ENCODE measurements around the gene RAD51B.

Gene RAD51B

DNA sequence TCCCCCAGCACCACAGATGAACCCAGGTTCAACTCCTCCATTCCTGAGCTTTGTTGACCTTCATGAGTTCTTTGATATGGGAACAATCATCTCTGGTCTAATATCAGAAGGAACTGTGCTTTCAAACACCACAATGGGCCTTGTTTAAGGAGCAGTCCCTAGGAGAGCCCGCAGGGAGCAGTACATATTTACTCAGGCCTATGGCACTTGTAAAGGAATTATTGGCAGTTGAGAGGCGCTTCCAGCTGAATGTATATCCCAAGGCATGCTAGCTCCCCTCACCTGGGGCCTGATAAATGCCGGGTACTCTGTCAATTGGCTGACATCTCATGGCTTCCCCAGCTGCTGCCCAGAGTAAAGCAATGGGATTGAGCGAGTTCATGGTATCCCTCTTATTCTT is 897.1 kb downstream of the RAD51B start:
- DNase-seq: no peak
- intact Hi-C loops (cut with DNase I): no loop called here

DNA sequence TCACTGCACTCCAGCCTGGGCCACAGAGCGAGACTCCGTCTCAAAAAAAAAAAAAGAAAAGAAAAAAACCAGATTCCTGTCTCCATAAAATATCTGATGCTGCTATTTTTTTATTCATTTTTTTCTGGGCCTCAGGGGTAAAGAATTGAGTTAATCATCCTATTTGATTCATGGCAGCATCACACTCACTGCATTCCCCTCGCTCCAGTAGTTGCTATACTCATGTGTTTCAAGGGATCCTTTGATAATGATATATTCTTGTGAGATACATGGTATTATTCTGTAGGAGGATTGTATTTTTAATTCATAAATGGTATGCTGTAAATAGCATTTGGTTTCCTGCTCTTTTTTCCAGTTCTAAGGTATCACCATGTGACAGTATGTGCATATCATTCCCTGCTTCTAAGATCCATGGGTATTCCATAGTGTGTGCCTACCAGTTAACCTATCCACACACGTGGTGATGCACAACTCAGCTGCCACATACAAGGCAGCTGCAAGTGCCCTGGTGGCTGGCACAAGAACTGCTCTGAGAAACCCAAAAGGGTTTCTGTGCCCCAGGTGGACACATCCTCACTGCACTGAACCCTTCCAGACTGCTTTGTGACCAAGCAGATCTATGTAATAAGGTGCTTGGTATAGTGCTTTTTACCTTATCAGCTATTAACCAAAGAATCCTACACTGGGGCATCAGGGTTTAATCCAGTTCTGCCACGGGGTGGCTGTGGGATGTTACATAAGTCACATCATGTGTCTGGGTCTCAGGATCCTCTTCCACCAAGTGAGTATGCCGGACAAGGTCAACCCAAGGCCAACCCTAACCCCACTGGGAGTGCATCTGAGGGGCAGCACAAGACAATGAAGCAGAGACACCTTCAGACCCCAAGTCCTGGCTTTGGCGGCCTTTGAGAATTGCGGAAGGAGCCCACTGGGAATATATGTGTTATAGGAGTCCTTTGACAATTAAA is 898.7 kb downstream of the RAD51B start:
- intact Hi-C loops (cut with DNase I): no loop called here
- no peak for DNase-seq

DNA sequence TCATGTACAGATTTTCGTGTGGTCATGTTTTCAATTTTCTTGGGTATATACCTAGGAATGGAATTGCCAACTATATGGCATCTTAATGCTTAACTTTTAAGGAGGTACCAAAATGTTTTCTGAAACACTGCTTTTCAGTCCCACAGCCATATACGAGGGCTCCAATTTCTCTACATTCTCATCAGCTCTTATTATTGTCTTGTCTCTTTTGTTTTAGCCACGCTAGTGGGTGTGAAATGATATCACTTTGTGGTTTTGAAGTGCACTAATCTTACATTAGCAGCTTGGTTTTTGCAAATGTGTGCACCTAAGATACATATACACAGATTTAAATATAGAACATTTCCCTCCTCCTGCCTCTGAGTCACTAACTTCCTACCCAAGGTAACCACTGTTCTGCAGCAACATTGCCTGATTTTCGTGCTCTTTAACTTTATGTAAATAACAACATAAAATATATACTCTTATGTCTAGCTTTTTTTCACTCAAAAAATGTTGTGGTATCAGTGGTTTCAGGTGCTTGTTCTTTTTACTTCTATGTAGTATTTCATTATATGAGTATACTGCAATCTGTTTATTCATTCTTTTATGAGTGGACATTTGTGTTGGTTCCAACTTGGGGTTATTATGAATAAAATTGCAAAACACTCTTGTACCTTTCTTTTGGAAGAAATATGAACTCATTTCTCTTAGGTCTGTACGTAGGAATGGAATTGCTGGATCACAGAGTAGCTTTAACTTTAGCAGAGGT is 900.2 kb downstream of the RAD51B start:
- intact Hi-C loops (cut with DNase I): no loop called here
- no peak for DNase-seq

DNA sequence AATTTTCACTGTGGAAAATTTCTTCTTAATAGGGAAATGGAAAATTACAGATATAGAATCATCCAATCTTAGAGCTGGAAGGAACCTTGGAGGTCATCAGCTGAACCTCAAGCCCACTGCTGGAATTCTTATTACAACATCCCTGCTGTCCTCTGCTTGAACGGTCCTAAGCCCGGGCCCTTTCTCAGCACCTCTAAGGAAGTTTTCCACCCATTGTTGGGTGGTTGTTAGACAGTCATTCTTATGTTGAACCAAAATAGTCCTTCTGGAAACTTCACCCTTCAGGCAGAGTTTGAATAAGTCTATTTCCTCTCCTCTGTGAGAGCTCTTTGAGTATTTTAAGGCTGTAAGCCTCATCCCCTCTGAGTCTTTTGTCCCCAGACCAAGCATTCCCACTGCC is 902.6 kb downstream of the RAD51B start:
- no peak for DNase-seq
- intact Hi-C loops (cut with DNase I): no loop called here

DNA sequence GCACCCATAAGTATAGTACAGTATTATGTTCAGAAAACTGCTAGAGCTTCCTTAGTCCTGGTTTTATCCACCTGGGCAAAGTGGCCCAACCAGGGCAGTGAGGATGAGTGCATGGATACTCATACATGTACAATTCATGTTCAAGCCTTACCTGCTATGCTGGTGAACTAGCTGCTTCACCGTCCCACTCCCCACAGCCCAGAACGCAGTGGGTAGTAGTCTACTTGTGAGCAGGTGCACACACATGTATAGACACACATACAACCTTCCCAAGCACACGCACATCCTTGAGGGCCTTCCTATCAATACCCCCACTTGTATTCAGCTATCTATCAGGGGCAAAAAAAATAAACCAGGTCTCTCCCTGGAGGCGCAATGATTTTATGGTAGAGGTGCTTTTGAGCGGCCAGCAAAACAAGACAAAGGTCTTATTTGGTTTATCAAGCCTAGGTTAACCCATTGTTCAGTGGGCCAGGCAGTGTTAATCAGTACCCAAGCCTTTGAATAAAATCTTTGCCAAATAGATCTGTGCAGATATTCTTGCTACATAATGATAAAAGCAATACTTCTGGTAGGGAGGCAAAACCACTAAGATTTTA is 903.5 kb downstream of the RAD51B start:
- intact Hi-C loops (cut with DNase I): no loop called here

DNA sequence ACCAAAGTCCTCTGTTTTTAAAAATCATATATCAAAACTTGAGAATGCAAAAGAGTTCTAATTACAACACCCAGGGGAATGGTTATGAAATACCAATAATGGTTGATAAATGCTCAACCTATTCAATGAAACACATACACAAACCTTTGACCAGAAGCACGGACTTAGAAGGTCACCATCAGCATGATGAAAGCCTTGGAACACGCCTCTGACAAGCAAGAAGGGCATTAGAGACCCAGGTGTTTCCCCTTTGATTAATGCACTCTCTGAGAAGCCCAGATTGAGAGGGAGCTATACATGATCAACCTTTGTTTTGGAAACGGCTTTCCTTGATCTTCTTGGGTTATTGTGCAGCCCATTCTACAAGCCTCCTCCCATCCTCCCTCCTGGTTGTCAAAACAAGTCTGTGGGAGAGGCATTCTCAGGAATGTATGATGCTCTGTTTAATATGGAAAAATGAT is 904.3 kb downstream of the RAD51B start:
- intact Hi-C loops (cut with DNase I): no loop called here
- DNase-seq: no peak

More for the DNA sequence above, 903.5 kb downstream of the RAD51B start:
- DNase-seq: no peak

DNA sequence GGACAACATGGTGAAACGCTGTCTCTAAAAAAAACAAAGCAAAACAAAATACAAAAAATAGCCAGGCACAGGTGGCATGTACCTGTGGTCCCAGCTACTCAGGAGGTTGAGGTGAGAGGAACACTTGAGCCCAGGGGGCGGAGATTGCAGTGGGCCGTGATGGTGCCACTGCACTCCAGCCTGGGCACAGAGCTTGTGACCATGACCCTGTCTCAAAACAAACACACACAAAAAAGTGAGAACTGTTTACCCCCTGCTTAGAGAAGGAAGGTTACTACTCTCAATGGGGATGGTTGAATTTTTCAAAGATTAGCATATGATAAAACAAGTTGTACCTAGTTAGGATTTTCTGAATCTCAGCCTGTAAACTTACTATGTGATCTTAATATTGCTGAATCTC is 905.3 kb downstream of the RAD51B start:
- intact Hi-C loops (cut with DNase I): no loop called here
- DNase-seq: no peak

DNA sequence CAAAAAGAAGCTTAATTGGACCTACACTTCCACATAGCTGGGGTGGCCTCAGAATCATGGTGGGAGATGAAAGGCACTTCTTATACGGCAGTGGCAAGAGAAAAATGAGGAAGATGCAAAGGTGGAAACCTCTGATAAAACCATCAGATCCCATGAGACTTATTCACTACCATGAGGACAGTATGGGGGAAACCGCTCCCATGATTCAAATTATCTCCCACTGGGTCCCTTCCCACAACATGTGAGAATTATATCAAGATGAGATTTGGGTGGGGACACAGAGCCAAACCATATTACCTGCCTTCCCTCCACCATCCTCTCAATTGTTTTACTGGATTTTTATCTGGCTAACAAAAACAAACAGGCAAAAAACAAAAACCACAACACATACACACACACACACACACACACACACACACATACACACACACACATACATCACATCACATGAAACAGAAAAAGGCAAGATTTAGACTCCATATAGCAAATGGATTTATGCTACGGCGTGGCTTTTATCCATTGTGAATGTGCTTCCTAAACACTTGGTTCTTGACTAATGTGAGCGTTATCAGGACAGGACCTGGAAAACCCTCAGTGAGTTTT is 906.6 kb downstream of the RAD51B start:
- DNase-seq: no peak
- intact Hi-C loops (cut with DNase I): no loop called here

DNA sequence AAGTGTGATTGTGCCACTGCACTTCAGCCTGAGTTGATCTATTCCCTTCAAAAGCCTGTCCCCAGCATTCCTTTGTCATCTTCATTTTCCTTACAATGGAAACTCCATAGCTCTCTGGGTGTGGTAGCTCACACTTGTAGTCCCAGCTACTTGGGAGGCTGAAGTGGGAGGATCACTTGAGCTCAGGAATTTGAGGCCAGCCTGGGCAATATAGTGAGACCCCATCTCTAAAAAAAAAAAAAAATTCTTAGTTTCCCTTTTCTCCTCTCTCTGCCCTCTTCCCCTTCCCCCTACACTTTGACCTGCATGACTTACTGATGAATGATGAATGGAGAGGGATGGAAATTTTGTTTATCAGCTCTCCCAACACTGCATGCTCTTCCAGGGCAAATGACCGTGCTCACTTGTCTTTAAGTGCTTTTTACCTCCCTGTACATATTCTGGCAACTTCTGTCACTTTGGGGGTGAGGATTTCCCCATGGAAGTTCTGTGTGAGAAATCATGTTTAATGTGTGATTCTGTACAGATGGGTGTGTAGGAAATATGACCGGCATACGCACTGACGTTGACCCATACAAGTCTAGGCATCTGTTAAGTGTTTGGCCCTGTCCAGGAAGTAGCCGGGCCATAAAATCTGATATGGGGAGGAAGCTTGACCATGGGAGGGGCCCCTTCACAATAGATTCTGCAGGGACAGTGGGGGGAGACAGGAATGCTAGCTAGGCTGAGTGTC is 907.9 kb downstream of the RAD51B start:
- intact Hi-C loops (cut with DNase I): no loop called here
- no peak for DNase-seq

DNA sequence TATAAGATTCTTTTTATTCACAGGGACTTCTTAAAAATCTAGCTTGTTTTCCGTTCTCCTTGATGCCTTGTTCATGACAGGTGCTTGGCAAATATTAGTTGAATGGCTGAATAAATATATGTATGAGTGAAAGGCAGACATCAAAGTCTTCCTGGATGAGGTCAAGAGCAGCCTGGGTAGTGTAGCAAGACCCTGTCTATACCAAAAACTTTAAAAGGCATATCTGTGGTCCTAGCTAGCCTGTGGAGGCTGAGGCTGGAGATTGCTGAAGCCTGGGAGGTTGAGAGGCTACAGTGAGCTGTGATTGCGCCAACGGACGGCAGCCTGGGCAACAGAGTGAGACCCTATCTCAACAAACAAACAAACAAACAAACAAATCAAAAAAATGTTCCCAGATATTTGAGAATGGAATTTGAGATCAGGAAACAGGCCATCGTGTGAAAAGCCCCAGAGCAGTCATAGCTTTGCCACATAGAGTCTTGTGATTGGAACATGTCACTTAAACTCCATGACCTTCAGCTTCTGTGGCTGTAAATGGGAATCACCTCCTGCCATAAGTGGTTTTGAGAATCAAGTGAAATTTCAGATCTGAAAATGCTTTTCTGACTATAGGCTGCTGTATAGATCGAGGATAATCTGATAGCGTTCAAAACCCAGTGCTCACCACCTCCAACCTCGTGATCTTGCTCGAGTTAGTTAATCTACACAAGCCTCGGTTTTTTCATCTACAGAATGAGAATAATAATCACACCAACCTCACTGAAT is 908.9 kb downstream of the RAD51B start:
- intact Hi-C loops (cut with DNase I): no loop called here
- DNase-seq: no peak

DNA sequence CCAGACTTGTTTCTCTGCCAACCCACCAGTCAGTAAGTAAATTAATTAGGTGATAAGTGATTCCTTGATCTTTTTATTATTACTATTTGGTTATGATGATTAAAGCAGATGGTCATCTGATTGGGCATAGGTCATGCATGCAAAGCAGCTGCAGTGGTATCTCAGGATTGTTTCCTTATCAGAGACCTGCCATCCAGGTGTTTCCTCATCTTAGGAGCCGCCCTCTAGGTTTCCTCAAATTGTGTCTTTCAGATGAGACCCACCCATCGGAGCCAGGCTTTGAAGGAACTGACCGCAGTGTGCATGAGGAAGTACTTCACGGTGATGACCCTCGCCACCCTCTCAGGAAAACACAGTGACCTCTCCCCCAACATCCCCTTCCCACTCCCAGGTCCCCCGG is 910.0 kb downstream of the RAD51B start:
- intact Hi-C loops (cut with DNase I): no loop called here
- no peak for DNase-seq

DNA sequence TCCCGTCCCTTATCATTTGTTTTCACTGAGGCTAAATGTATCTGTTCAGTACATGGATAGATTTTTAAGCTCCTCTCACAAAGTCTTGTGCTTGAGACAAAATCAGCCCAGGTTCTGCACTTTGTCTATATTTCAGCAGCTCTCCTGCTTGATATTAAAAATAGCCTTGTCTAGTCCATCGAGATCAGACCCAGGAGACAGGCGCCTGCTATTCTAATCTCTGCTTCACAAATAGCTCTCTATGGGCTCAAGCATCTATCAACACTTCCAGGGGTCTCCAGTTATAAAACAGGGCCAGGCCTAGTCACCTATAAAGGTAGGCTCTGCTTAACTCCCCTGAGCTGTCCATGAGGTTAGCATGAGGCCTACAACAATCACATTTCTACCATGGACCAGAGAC is 910.8 kb downstream of the RAD51B start:
- DNase-seq: no peak
- intact Hi-C loops (cut with DNase I): loop anchor here (5.0 kb wide), 1 partner anchor 123 kb away; no protein-coding TSS in a partner anchor

DNA sequence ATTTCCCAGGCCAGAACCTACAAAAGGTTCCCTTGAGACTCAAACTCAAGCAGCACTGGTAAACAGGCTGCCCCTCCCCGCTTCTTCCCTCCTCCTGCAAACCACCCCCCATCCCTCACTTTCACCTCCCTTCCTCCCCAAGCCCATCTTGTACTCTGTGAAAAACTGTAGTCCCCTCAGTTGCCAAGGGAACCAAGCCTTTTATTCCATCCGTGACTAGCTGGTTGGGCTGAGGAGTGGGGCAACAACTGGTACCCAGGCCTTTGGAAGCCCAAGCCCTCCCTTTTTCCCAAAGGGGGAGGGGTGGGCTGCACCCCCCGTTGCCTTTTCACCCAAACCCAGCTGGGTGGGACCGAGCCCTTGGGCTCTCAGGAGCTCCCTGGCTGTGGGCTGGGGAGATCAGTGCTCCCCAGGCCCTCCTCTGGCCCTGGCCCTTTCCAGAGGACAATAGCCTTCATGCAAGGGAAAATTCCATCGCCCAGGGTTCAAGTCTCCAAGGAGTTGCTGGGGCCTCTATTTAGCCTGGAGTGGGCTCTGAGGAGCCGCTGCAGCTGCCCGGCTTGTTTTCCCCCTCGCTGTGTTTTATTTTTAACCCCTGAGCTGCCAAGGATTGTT is 911.3 kb downstream of the RAD51B start:
- intact Hi-C loops (cut with DNase I): loop anchor here (5.0 kb wide), 1 partner anchor 124 kb away; no protein-coding TSS in a partner anchor
- peak in 30 of 42 donors; percentile 3 to 73 (median 34) for DNase-seq

DNA sequence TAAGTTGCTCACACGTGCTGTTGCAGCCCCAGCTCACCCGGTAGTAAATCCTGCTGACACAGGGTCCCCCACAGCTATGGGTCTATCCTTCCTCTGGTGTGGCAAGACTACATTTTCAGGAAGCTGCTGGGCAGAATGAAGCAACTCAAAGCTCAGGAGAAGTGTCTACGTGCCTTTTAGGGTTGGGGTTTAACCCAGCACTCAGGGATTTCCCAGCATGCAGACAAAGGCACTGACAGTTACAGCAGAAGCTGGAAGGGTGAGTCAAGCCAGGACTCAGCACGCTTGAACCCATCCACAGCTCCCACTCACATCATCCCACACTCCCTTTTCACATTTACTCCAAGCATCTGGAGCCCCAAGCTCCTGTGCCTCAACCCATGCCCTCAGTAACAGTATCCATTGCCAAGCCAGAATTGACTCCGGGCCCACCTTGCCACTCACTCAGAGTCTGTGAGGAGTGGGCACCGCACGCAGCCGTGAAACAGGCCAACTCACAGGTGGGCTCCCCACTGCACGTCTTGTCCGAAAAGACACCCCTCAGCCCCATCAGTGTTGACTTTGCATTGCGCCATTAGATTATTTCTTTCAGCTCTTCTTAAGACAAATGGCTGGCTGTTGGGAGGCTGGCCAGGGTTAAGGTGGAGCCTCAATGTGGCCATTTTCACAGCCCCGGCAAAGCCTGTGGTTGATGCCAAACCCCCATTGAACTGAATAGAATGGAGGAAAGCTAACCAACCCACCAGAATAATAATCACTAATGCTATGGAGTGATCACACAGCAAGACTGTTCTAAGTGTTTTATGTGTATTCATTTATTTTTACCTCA is 913.7 kb downstream of the RAD51B start:
- intact Hi-C loops (cut with DNase I): loop anchor here (5.0 kb wide), 1 partner anchor 126 kb away; no protein-coding TSS in a partner anchor
- DNase-seq: peak in 29 of 42 donors; percentile 12 to 70 (median 40)

DNA sequence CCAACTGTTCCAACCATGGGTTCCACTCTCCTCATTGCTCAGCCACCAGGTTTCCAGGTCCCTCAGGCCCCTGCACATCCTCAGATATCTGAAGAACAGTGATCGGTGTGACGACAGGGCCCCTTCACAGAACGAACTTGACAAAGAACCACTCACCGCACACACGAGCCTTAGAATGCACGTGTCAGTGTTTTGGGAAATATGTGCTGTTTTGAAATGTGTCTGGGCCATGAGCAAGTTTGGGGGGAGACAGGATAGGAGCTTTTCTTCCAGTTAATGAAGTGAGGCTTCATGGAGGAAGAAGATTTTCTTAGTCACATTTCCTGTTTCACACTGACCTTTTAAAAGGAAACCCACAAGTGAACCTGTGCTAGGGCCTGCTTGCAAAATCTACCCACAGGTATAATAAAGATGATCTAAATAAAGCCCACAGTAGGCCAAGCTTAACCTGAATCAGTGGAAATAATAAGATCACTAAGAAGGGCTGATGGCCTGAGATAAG is 914.7 kb downstream of the RAD51B start:
- intact Hi-C loops (cut with DNase I): loop anchor here (5.0 kb wide), 1 partner anchor 127 kb away; no protein-coding TSS in a partner anchor
- DNase-seq: peak in 1 of 42 donors; percentile 33

DNA sequence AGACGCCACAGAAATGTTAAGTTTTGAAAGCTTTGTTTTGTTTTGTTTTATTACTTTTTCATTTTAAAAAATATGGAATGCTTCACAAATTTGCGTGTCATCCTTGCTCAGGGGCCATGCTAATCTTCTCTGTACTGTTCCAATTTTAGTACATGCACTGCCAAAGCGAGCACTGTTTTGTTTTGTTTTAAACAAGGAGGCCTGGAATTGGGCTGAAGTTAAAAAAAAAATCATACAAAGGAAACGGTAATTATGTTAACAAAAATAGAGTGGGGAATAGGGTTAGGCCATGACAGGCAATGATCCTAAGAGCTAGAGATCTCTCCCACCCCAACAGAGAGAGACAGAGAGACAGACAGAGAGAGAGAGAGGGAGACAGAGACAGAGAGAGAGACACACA is 916.3 kb downstream of the RAD51B start:
- intact Hi-C loops (cut with DNase I): no loop called here
- no peak for DNase-seq
